DND-41 (cell line): ENCODE measurements around the gene CDYL.

ENCODE experiments used
- ATAC-seq: fragments of 200-7000 bp; cut with Tn5 transposase; 3 replicates; pipeline ENCODE4 v1.9.1; 2021; ENCODE audit warnings: low read depth; ENCODE audit not compliant: insufficient read depth
- DNase-seq: peaks from one replicate; pipeline ENCODE4 v3.0.0-alpha.2; 2020
- H2AFZ ChIP-seq: 2 replicates; pipeline ENCODE4 v1.6.0; 2012; ENCODE audit warnings: low read depth, low read length
- H3K27ac ChIP-seq: 2 replicates; pipeline ENCODE4 v1.5.1; 2012; ENCODE audit warnings: low read length, inconsistent platforms
- H3K27me3 ChIP-seq: fragments of 200-600 bp; sonication (generic); 2 replicates; pipeline ENCODE4 v1.6.0; 2012; ENCODE audit warnings: low read length, mild to moderate bottlenecking, inconsistent platforms; ENCODE audit not compliant: insufficient read depth, poor library complexity
- H3K36me3 ChIP-seq: 2 replicates; pipeline ENCODE4 v1.5.1; 2012; ENCODE audit warnings: low read length, inconsistent platforms; ENCODE audit not compliant: insufficient read depth
- H3K4me1 ChIP-seq: 2 replicates; pipeline ENCODE4 v1.5.1; 2012; ENCODE audit warnings: mild to moderate bottlenecking, low read length; ENCODE audit not compliant: insufficient read depth
- H3K4me2 ChIP-seq: 2 replicates; pipeline ENCODE4 v1.6.0; 2012; ENCODE audit warnings: mild to moderate bottlenecking, moderate library complexity, low read length, inconsistent platforms; ENCODE audit not compliant: insufficient read depth
- H3K4me3 ChIP-seq, 2 experiments: fragments of 200-600 bp in 1 of 2; shearing (Covaris generic) in 1 of 2; 2 replicates each; pipeline ENCODE4 v1.5.1; 2012 to 2016; ENCODE audit warnings: inconsistent platforms in 2 of 2, low read length in 2 of 2, mild to moderate bottlenecking in 2 of 2, low read depth in 1 of 2, moderate library complexity in 1 of 2
- H3K79me2 ChIP-seq: 2 replicates; pipeline ENCODE4 v1.6.0; 2012; ENCODE audit warnings: low read length, inconsistent platforms; ENCODE audit not compliant: insufficient read depth
- H3K9ac ChIP-seq: 2 replicates; pipeline ENCODE4 v1.6.0; 2012; ENCODE audit warnings: low read depth, mild to moderate bottlenecking, inconsistent platforms, low read length, moderate library complexity
- H3K9me3 ChIP-seq: 2 replicates; pipeline ENCODE4 v1.5.1; 2012; ENCODE audit warnings: low read length, moderate library complexity, mild to moderate bottlenecking, inconsistent platforms; ENCODE audit not compliant: insufficient read depth, severe bottlenecking
- H4K20me1 ChIP-seq: 2 replicates; pipeline ENCODE4 v1.6.0; 2012; ENCODE audit warnings: low read length; ENCODE audit not compliant: insufficient read depth
- CTCF ChIP-seq: IDR thresholded peaks from 2 replicates; pipeline ENCODE4 v1.5.1; 2012; ENCODE audit warnings: borderline replicate concordance, low read length, moderate library complexity, mild to moderate bottlenecking; ENCODE audit not compliant: poor library complexity, severe bottlenecking; ENCODE audit errors: extremely low read depth
- EZH2 ChIP-seq: IDR thresholded peaks from 3 replicates; pipeline ENCODE4 v1.6.1; 2012; ENCODE audit warnings: borderline replicate concordance, low read depth, mild to moderate bottlenecking, moderate library complexity, low read length, inconsistent platforms; ENCODE audit not compliant: severe bottlenecking

The CDYL gene

GRCh38 chr6:4899249-4900034 is 123.2 kb downstream of the CDYL start:
- Histone ChIP-seq H3K9ac (no peak overlapping the region), H3K4me1 (no peaks in the 10 kb centered on the region), H4K20me1 (no peaks in the 10 kb centered on the region), H3K27me3 (no peaks in the 10 kb centered on the region), H3K4me2 (no peak overlapping the region), H2AFZ (no peak overlapping the region), H3K9me3 (no peaks in the 10 kb centered on the region), H3K27ac (no peak overlapping the region), H3K79me2 (no peaks in the 10 kb centered on the region), H3K36me3 (no peaks in the 10 kb centered on the region), H3K4me3 (no peak overlapping the region)
- ATAC-seq = no peak
- no peak for TF ChIP-seq CTCF
- TF ChIP-seq EZH2 = no peak
- no peak for DNase-seq

GRCh38 chr6:4901386-4902061 is 125.3 kb downstream of the CDYL start:
- Histone ChIP-seq H3K27ac (no peak overlapping the region), H3K9me3 (no peaks in the 10 kb centered on the region), H3K4me1 (no peaks in the 10 kb centered on the region), H2AFZ (no peak overlapping the region), H3K27me3 (no peaks in the 10 kb centered on the region), H3K4me2 (no peak overlapping the region), H3K9ac (no peak overlapping the region), H3K79me2 (no peaks in the 10 kb centered on the region), H3K36me3 (no peaks in the 10 kb centered on the region), H4K20me1 (peaks cover 8% of the 10 kb centered on the region; the same call in 1 of the 2 replicates), H3K4me3 (no peak overlapping the region)
- no peak for TF ChIP-seq EZH2
- TF ChIP-seq CTCF = no peak
- ATAC-seq = no peak
- DNase-seq = no peak

- TF ChIP-seq CTCF = no peak
- TF ChIP-seq EZH2 = no peak
- H3K9me3 ChIP-seq = no peaks in the 10 kb centered on the region
- no peak for DNase-seq
- ATAC-seq = no peak
- H3K79me2 ChIP-seq = no peaks in the 10 kb centered on the region
- H3K9ac ChIP-seq = no peak overlapping the region
- no peak overlapping the region for H3K4me2 ChIP-seq
- H3K27me3 ChIP-seq = no peaks in the 10 kb centered on the region
- H3K4me3 ChIP-seq = no peak overlapping the region
- H3K36me3 ChIP-seq = no peaks in the 10 kb centered on the region
- no peak overlapping the region for H3K27ac ChIP-seq
- no peaks in the 10 kb centered on the region for H3K4me1 ChIP-seq
- H4K20me1 ChIP-seq = peaks cover 9% of the 10 kb centered on the region; the same call in 1 of the 2 replicates
- no peak overlapping the region for H2AFZ ChIP-seq
Observed at GRCh38 chr6:4902363-4902762, 126.2 kb downstream of the CDYL start.
